NCI-H2107 treated with DMSO at 0.1 percent for 48 hours (cell line): Measurements from ENCODE around the gene CACNA2D3.
"Not testable (repeated sequence)": the region's sequence is repeated elsewhere in the genome, so short reads cannot be mapped to it uniquely, and the experiment has no call there.

ENCODE experiments used
- DNase-seq: peaks from one replicate; lab custom pipeline; 2025; ENCODE audit not compliant: unreplicated experiment; lab: John Stamatoyannopoulos, UW

CACNA2D3 gene

DNA sequence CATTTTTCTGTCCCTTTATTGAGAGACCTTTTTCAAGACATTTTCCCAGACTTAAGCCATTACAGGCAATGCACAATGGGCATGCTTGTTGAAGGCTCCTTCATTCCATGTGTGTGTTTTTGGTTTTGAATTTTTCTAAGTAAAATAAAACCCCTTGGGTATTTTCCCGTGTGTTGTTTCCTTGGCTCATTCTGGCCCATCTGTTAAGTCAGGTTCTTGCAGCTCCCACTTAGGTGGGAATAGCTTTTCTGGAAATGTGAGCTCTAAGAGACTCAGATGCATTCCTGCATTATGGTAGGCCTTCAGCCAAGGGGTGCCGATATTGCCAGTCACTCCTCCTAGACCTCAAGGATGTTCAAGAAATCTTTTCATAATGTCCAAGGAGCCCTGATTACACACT, 314.9 kb downstream of the CACNA2D3 start:
- DNase-seq: no peak

DNA sequence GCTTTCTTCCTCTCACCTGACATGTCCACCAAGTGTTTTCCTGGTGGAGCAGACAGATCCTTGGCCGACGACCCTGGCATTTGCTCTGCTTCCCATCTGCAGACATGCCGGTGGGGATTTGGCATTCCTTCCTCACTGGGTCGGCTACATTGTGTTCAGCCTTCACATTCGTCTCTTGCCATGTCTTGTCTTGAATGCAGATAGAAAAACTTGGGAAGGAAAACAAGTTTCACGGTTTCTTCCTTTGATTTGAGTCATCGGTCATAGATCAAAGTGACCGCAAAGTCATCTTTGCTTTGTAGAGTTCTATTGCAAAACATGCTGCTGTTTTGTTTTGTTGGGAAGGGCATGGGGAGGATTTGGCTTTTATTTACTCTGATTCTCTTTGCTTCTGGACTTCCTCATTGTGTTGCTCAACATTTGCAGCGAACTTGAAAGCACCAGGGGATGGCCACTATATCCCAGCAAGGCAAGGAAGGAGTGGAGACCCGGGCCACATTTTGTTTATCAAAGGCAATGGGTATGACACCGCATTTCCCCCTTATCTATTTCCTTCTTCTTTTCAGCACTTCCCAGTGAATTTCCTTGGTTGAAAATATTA, 321.3 kb downstream of the CACNA2D3 start:
- no peak for DNase-seq

GRCh38 chr3:54445630-54446029, 323.3 kb downstream of the CACNA2D3 start:
- no peak for DNase-seq

DNA sequence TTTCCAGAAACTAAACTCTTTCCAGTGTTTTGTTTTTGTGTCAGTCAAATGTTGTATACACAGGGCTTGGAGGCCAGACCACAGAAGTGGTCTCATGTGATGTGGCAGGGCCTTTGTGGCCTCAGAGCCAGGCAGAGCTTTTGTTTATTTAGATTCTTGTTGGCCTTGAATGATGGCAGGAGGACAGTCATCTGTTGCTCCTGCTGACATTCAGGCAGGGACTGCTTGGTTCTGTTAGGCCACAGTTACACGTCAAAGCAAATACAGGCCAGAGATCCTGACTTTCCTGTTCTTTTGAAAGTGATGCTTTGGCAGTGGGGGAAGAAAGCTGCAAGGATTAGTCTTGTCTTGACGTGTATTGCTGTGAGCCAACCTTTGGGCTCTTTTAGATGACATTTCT, 325.1 kb downstream of the CACNA2D3 start:
- DNase-seq: no peak

DNA sequence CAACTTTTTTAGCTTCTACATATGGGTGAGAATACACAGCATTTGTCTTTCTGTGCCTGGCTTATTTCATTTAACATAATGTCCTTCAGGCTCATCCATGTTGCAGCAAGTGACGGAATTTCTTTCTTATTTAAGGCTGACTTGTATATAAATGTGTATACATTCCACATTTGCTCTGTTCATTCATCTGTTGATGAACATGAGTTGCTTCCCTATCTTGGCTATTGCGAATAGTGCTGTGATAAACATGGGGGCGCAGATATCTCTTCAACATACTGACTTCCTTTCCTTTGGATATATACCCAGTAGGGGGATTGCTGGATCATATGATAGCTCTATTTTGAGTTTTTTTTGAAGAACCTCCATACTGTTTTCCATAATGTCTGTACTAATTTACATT, 332.5 kb downstream of the CACNA2D3 start:
- DNase-seq: no peak

DNA sequence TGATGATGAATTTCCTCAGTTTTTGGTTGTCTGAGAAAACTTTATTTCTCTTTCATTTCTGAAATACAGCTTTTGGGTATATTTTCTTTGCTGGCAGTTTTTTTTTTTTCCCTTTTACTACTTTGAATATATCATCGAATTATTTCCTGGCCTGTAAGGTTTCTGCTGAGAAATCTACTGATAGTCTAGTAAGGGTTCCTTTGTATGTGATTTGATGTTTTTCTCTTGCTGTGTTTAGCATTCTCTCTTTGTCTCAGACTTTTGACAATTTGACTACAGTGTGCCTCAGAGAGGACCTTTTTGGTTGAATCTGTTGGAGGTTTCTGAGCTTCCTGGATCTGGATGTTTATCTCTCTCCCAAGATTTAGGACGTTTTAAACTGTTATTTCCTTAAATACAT, 336.0 kb downstream of the CACNA2D3 start:
- no peak for DNase-seq

DNA sequence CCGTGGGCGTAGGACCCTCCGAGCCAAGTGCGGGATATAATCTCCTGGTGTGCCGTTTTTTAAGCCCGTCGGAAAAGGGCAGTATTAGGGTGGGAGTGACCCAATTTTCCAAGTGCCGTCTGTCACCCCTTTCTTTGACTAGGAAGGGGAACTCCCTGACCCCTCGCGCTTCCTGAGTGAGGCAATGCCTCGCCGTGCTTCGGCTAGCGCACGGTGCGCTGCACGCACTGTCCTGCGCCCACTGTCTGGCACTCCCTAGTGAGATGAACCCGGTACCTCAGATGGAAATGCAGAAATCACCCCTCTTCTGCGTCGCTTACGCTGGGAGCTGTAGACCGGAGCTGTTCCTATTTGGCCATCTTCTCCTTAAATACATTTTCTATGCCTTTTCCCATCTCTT, 342.2 kb downstream of the CACNA2D3 start:
- not testable (repeated sequence) for DNase-seq

DNA sequence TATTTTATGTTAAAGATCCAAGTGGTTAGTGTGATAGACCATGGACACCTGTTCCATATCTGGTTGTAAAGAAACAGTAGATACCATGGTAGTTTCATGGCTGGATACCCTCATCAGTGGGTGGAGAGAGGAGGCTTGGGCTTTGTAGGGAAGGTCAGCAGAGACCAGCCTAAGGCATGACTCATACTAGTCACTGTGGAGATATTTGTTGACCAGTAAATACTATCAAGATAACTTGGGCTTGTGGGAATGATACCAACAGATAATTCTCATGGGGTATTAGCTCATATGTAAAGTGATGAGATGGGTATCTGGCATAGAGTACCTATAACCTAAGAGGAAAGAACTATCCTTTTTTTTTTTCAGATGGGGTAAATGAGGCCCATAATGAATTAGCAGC, 354.5 kb downstream of the CACNA2D3 start:
- no peak for DNase-seq

DNA sequence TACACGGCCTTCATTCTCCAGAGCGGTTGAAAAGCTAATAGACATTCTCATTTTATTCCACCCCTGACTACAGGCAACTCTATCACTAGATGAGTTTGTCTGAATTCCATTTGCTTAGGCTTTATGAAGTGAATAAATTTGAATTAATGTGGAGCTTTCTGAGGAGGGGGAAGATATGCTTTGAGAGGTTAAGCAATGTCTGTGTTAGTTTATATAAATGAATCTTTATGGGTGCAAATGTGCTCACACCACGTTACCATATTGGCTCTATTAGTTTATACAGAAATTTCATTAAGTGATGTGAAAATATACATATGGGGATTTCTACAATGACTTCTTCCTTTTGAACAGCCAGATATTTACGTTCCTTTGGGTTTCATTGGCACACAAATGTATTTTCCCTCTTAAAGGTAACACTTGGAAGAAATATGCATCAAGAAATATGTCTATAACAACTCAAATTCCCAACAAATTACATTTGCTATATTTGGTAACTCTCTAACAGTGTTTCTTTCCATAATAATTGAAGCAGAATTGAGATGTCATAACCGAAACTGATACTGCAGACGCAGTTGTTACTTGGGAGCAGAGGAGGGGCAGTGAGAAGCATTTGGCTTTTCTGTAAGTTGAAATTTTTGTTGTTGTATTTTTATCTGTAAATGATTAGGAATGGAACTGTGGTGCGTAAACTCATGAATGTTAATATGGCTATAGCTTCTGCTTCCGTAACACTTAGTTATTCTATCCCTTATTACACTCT, 359.4 kb downstream of the CACNA2D3 start:
- no peak for DNase-seq

- DNase-seq: no peak
Measured at GRCh38 chr3:54484334-54484733, 362.0 kb downstream of the CACNA2D3 start.

DNA sequence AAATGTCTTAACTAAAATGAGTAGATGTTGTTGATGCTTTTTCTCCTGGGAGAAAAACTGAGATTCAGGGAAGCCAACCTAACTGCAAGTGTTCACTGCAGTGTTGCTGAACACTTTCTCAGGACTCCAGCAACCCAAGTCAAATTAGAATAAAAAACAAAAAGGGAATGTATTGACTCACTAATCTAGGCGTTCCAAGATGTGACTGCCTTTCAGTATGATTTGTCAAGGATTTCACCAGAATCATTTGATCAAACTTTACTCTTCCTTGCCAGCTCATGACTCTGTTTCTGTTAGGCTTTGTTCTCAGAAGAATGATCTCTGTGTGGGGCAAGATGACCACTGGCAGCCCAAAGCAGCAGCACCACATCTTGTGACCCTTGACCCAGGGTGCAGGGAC, 364.0 kb downstream of the CACNA2D3 start:
- no peak for DNase-seq

GRCh38 chr3:54488297-54488696, 365.9 kb downstream of the CACNA2D3 start:
- no peak for DNase-seq

DNA sequence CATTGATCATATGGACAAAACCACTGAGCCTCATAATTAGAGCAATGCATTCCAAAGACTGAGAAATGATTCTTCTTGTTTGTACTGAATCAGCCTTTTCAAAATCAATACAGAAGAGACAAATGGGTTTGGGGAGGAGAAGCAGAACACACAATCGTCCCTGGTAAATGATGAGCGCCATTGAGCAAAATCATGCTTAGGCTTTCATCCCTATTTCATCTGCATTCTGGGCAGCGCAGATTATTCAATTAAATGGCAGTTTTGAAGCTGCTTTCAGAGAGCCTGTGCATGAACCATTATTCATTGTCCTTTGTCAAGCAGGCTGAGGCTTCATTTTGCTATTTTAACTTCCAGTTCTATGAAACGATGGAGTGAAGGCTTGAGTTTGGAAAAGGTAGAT, 371.9 kb downstream of the CACNA2D3 start:
- no peak for DNase-seq

DNA sequence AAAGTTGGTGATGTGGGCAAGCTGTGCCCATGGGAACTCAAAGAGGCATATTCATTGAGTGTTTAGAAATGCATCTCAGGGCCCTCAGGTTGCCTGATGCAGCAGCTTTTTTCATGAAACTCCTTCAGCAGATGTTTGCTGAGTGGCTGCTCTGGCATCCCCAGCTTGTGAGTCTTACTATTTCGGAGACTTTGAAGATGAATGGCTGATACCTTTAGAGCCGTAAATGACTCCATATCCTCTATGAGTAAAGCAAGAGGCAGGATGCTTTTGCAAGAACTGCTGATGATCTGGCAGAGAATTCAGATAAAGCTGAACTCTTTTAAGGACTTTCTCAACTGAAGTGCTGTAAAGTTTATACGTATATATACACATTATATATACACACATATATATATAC, 384.3 kb downstream of the CACNA2D3 start:
- DNase-seq: no peak

DNA sequence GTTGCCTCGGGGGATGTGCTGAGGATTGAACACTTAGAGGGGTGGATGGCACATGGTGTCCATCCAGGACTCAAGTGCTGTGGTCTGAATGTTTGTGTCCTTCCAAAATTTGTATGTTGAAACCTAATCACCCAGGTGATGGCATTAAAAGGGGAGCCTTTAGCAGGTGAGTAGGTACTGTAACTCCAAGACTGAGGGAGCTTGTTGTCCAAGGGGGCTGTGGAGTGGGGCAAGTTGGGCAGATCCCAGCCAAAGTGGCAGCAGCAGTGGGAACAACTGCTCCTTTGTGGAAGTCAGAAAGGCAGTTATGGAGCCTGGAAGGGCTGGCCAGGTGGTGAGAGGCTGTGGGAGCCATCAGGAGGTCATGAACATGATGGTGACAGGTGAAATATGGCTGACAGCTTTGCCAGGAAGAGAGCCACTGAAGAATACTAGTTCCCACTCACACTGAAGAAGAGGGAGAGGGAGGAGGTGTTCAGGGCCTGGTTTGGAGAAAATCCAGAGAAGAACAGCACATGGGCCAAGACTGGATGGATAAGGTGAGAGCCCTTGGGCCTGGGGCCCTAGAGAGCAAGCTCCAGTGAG, 385.6 kb downstream of the CACNA2D3 start:
- DNase-seq: no peak

DNA sequence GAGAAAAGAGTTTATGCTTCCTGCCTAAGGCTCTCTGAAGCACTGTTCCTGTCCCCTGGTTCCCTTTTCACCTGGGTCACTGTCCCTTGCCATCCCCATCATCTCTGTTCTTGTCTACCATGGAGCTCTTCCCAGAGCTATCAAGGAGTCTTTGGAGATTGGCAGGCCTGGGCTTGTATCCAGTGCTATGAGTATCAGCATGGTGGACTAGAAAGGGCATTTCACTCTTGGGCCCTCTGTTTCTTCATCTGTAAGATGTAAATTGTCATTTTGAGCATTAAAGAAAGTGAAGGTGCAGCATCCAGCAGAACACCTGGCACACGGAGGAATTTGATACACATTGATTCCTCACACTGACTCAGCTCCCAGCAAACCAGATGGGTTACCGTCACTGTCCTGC, 388.2 kb downstream of the CACNA2D3 start:
- no peak for DNase-seq

- DNase-seq: no peak
Measured at GRCh38 chr3:54511766-54512365, 389.5 kb downstream of the CACNA2D3 start.

GRCh38 chr3:54514006-54514405, 391.7 kb downstream of the CACNA2D3 start:
- no peak for DNase-seq

DNA sequence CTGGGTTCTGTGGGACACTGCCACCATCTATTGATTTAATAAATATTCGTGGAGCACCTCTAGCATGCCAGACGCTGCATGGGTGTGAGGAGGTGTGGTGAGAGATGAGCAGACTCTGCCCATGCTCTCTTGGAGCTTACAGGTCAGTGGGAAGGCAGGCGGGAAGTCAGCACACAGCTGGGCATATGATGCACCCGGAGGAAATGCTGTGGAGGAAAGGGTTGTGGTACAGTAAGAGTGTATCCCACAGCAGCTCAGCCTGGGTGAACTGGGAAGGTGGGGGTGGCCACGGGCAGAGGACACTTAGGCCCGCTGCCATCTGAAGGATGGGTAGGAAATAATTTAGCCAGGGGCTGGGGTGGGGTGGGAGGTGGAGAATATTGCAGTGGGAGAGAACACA, 392.1 kb downstream of the CACNA2D3 start:
- DNase-seq: no peak

DNA sequence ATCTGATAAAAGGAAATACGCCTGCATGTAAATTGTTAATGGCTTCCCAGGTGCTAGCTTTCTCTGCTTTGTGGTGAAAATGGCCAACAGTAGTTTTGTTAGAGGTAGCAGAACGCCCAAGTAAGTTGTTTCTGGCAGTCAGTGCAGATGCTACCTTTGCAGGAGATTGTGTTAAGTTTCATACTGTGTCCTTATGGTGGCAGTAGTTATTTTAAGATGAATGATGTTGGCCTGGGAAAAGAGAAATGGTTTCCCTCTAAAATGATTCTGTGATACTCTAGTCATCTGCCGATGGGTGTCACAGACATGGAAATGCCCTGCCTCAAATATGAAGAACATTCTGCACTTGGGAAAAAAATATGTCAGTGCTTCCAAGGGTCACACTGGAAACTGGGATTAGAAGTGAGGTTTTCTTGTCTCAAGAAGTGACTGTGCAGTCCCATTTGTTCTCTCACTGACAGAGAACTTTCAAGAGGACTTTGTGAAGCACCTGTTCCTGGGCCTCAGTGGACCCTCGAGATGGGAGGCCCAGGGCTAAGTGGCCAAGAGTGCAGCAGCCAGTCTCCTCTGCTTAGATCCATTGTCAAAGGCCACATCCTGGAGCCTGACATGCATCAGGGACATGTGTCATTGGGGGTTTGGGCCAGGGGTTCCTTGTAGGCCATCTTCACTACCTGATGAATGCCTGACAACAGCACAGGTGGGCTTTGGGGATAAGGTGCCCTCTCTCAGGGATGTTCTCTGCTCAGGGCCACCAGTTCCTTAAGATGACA, 393.3 kb downstream of the CACNA2D3 start:
- no peak for DNase-seq

- no peak for DNase-seq
Measured at GRCh38 chr3:54517424-54517823, 395.1 kb downstream of the CACNA2D3 start.
